Body of pancreas (tissue), 4 donors: ENCODE data around the gene CRAT. TPM values are rescaled to one million over a fixed set of nuclear protein-coding genes. Genes with fewer than 3 reads are reported as not detected.
"Not testable (repeated sequence)": the region's sequence is repeated elsewhere in the genome, so short reads cannot be mapped to it uniquely, and the experiment has no call there.

Source experiments
- ATAC-seq: fragments of 150-250 bp; one replicate; pipeline ENCODE4 v1.9.1; 2016
- DNase-seq, 4 donors: peaks; one replicate each; pipeline ENCODE4 v3.0.0-alpha.2; 2019
- H3K27ac ChIP-seq, 4 donors: fragments of 200-600 bp; sonication (generic); 1 replicate in 3 of 4; 2 replicates in 1 of 4; pipeline versions ENCODE4 v1.5.1 to v1.6.1; 2016 to 2019; ENCODE audit warnings: mild to moderate bottlenecking in 1 of 4, mixed read lengths in 1 of 4, moderate library complexity in 1 of 4
- H3K27me3 ChIP-seq, 2 donors: fragments of 200-600 bp; sonication (generic); one replicate each; pipeline ENCODE4 v1.6.0; 2016; ENCODE audit warnings: mild to moderate bottlenecking in 1 of 2
- H3K36me3 ChIP-seq, 2 donors: fragments of 200-600 bp; sonication (generic); replicated peaks in 1 of 2; 2 replicates each; pipeline ENCODE4 v1.5.1; 2016; ENCODE audit warnings: low read depth in 2 of 2; ENCODE audit not compliant: insufficient read depth in 1 of 2
- H3K4me1 ChIP-seq: fragments of 200-600 bp; sonication (generic); one replicate; pipeline ENCODE4 v1.6.0; 2016
- H3K4me3 ChIP-seq, 2 donors: fragments of 200-600 bp; sonication (generic); 1 replicate in 1 of 2; 2 replicates in 1 of 2; pipeline ENCODE4 v1.5.1; 2016 to 2019
- H3K9me3 ChIP-seq, 3 donors: fragments of 200-600 bp; sonication (generic); 1 replicate in 2 of 3; 2 replicates in 1 of 3; pipeline ENCODE4 v1.5.1; 2016
- POLR2A ChIP-seq, 3 donors: fragments of 450-650 bp; IDR thresholded peaks; one replicate each; pipeline ENCODE4 v1.6.1; 2016; ENCODE audit warnings: antibody characterized with exemption in 3 of 3, mild to moderate bottlenecking in 2 of 3
- WGBS, 2 donors: methylation state at CpG; one replicate each; pipeline ENCODE4 v1.1.5; 2017; 5-methylcytosine and 5-hydroxymethylcytosine counted together
- intact Hi-C: fragments of 100-400 bp; cut with DNase I; formaldehyde crosslinking; loops from one replicate; pipeline ENCODE4 v1.15.1; 2023
- total RNA-seq, 2 donors: library from RNA; depleted of rRNA; stranded (reverse); fragments of >200 nt; gene quantifications; one replicate each; pipeline ENCODE4 v1.1.0, GENCODE V29; 2016
- TF ChIP-seq, protein P1 (sequence below), 7 experiments: fragments of 450-650 bp in 4 of 7; fragments of 200-600 bp in 3 of 7; sonication (generic) in 3 of 7; IDR thresholded peaks; one replicate each; pipeline ENCODE4 v1.5.1; 2016 to 2019; ENCODE audit warnings: antibody characterized with exemption in 7 of 7

CRAT gene
- total RNA-seq, 2 donors from 2014 or later: 84.8 to 112 TPM

DNA sequence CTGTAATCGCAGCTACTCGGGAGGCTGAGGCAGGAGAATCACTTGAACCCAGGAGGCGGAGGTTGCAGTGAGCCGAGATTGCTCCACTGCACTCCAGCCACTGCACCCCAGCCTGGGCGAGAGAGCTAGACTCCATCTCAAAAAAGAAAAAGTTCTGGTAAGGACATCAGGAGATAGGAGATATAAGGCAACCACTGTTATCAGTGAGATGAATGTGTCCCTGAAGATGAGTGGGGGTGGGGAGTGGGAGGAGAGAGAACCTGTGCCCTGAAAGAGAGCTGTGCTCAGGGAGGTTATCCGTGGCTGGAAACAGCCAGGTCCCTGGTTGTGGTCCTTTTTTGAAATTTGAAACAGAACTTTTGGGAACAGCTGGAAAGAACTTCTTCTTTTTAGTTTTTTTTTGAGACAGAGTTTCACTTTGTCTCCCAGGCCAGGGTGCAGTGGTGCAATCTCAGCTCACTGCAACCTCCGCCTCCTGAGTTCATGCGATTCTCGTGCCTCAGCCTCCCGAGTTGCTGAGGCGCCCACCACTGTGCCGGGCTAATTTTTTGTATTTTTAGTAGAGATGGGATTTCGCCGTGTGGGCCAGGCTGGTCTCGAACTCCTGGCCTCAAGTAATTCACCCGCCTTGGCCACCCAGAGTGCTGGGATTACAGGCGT is 3.2 kb upstream of the CRAT start:
- ATAC-seq (no peak), DNase-seq (no peak)
- 78 to 90% methylated on average over 17 of the region's 17 CpGs for whole genome bisulfite sequencing, 2 donors
- Histone ChIP-seq H3K27me3 (no peaks in the 10 kb centered on the region), H3K27ac (peak overlapping the region in 1 of 4 donors; percentile 76), H3K9me3 (no peaks in the 10 kb centered on the region), H3K4me3 (no peak overlapping the region), H3K4me1 (peaks cover 53% of the 10 kb centered on the region), H3K36me3 (no peaks in the 10 kb centered on the region)
- TF ChIP-seq POLR2A (IDR thresholded peaks at IDR 0.05): no peak
- TF ChIP-seq, protein P1, sequence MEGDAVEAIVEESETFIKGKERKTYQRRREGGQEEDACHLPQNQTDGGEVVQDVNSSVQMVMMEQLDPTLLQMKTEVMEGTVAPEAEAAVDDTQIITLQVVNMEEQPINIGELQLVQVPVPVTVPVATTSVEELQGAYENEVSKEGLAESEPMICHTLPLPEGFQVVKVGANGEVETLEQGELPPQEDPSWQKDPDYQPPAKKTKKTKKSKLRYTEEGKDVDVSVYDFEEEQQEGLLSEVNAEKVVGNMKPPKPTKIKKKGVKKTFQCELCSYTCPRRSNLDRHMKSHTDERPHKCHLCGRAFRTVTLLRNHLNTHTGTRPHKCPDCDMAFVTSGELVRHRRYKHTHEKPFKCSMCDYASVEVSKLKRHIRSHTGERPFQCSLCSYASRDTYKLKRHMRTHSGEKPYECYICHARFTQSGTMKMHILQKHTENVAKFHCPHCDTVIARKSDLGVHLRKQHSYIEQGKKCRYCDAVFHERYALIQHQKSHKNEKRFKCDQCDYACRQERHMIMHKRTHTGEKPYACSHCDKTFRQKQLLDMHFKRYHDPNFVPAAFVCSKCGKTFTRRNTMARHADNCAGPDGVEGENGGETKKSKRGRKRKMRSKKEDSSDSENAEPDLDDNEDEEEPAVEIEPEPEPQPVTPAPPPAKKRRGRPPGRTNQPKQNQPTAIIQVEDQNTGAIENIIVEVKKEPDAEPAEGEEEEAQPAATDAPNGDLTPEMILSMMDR (IDR thresholded peaks at IDR 0.05): no peak
- intact Hi-C loops: no loop called here

DNA sequence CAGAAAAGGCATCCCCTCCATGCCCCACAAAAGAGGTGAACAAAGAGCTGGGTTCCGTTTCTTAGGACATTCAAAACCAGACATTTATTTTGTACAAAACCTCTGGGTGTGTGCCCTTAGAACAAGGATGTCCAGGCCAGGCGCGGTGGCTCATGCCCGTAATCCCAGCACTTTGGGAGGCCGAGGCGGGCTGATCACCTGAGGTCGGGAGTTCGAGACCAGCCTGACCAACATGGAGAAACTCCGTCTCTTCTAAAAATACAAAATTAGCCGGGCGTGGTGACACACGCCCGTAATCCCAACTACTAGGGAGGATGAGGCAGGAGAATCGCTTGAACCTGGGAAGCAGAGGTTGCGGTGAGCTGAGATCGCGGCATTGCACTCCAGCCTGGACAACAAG is 1.9 kb upstream of the CRAT start:
- H3K4me3 ChIP-seq, DNase-seq, H3K27me3 ChIP-seq, ATAC-seq, H3K36me3 ChIP-seq, intact Hi-C loops, H3K9me3 ChIP-seq: not testable (repeated sequence)
- WGBS, 2 donors: 92 to 94% methylated on average over 17 of the region's 17 CpGs
- peak overlapping the region in 1 of 4 donors; percentile 93 for H3K27ac ChIP-seq
- peaks cover 65% of the 10 kb centered on the region for H3K4me1 ChIP-seq

DNA sequence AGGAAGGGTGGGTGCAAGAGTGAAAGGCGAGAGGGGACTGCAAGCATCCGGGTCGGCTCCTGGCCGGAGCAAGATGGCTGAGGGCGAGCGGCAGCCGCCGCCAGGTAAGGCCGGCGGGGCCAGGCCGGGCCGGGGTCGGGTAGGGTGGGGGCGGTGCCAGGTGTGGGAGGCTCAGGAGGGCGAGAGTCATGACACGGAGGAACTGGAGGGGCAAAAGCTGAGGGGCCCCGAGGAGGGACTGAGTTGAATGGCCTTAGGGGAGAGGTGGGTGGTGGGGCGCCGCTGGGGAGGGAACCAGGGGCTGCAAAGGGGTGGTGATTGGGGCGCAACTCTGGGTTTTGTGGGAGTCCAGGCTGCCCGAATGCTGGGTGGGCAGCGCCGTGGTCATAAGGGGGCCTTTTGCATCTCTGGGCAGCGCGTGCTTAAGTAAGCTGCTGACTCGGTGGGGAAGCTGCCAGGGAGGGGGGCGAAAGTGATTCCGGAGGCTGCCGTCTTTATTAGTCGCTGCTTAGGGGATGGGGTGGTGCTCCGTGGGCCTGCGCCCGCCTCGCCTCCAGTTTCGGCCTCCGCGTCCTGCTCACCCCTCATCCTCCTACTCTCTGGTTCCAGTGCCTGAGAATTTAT is 1.0 kb upstream of the CRAT start:
- no peaks in the 10 kb centered on the region for H3K36me3 ChIP-seq
- H3K27me3 ChIP-seq: no peaks in the 10 kb centered on the region
- intact Hi-C loops: no loop called here
- no peaks in the 10 kb centered on the region for H3K9me3 ChIP-seq
- ATAC-seq (peak; percentile 4), DNase-seq (peak in 3 of 4 donors; percentile 48 to 61 (median 48))
- H3K4me1 ChIP-seq: peaks cover 74% of the 10 kb centered on the region
- peak overlapping the region; percentile 93 to 99 (median 97) for H3K27ac ChIP-seq
- H3K4me3 ChIP-seq: peak overlapping the region; percentile 75 to 88
- TF ChIP-seq, protein P1 (IDR thresholded peaks at IDR 0.05): no peak
- TF ChIP-seq POLR2A (IDR thresholded peaks at IDR 0.05): no peak
- 0 to 1% methylated on average over 23 to 37 of the region's 37 CpGs for WGBS, 2 donors

DNA sequence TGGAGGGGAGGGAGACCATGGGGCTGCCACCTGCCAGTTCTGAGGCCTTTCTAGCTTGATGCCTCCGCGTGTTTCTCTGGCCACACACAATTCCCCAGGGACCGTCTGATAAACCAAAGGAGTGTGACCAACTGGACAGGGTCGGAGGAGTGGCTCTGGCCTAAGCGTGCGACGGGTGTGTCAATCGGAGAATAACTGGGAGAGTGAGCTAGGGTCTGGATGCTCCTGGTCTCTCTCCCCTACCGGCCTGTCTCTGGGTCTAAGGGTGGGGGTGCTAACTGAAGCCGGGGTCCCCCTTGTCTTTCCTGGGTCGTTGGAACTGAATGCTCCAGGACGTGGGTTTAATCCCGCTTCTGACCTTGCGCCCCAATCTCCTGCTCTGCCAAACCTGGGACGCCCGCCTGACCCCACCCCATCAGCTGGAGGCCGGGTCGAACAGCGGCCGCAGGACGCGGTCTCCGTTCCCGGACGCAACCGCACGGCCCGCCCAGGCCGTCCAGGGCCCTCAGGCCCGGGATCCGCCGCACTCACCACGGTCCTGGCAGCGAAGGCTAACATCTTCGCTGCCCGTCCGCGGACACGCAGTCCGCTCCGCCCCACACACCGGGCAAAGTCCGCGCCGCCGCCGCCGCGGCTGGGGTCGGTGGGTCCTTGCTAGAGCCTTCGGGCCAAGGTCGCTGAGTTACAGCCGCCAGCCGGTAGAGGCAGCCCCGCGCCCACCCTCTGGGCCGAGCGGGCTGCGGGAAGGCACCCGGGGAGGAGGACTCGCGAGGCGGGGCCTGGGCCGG is 447 bp downstream of the CRAT start:
- H3K4me1 ChIP-seq: peaks cover 74% of the 10 kb centered on the region
- intact Hi-C loops: no loop called here
- TF ChIP-seq, protein P1 (IDR thresholded peaks at IDR 0.05): peak in 2 of 7 experiments; percentile 2 to 6
- TF ChIP-seq POLR2A (IDR thresholded peaks at IDR 0.05): no peak
- ATAC-seq: peak; percentile 28
- H3K4me3 ChIP-seq: peak overlapping the region; percentile 81 to 91
- H3K9me3 ChIP-seq: no peaks in the 10 kb centered on the region
- 0 to 8% methylated on average over 3 to 47 of the region's 64 CpGs for WGBS, 2 donors
- peak in 3 of 4 donors; percentile 39 to 51 (median 41) for DNase-seq
- peak overlapping the region; percentile 93 to 99 (median 97) for H3K27ac ChIP-seq
- H3K27me3 ChIP-seq: no peaks in the 10 kb centered on the region
- H3K36me3 ChIP-seq: no peaks in the 10 kb centered on the region

DNA sequence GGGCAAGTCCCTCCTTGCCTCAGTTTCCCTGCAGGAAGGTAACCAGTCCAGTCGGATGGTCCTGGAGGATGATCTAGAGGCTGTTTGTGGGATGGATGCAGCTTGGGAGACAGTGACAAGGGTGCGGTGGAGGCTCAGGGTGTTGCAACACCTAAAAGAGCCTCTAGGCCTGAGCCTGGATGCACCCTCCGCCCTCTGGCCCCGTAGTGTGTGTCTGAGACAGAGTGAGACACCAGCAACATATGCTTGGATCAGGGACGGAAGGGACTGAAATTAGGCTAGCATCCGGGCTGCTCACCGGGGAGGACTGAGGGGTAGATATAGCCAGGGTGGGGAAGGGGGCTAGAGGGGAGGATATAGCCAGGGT is 1.1 kb downstream of the CRAT start:
- 19 to 25% methylated on average over 7 of the region's 7 CpGs for WGBS, 2 donors
- ATAC-seq: no peak
- DNase-seq: peak in 3 of 4 donors; percentile 44 to 52 (median 49)

More for the DNA sequence above, 1.1 kb downstream of the CRAT start:
- peak overlapping the region; percentile 93 to 99 (median 97) for H3K27ac ChIP-seq
- no peaks in the 10 kb centered on the region for H3K9me3 ChIP-seq
- no peaks in the 10 kb centered on the region for H3K27me3 ChIP-seq
- H3K36me3 ChIP-seq: no peaks in the 10 kb centered on the region
- no peak for TF ChIP-seq POLR2A (IDR thresholded peaks at IDR 0.05)
- TF ChIP-seq, protein P1 (IDR thresholded peaks at IDR 0.05): peak in 1 of 7 experiments; percentile 16
- intact Hi-C loops: no loop called here
- peak overlapping the region in 1 of 2 donors; percentile 81 for H3K4me3 ChIP-seq
- peaks cover 68% of the 10 kb centered on the region for H3K4me1 ChIP-seq
